HG02610 (cell line): Measurements from ENCODE around the gene PLA2G4E.

Experiments
- ATAC-seq: cut with Tn5 transposase; IDR thresholded peaks from one replicate; pipeline ENCODE4 v1.9.1; 2021; ENCODE audit warnings: mild to moderate bottlenecking, moderate library complexity; ENCODE audit not compliant: unreplicated experiment

The PLA2G4E gene, protein sequence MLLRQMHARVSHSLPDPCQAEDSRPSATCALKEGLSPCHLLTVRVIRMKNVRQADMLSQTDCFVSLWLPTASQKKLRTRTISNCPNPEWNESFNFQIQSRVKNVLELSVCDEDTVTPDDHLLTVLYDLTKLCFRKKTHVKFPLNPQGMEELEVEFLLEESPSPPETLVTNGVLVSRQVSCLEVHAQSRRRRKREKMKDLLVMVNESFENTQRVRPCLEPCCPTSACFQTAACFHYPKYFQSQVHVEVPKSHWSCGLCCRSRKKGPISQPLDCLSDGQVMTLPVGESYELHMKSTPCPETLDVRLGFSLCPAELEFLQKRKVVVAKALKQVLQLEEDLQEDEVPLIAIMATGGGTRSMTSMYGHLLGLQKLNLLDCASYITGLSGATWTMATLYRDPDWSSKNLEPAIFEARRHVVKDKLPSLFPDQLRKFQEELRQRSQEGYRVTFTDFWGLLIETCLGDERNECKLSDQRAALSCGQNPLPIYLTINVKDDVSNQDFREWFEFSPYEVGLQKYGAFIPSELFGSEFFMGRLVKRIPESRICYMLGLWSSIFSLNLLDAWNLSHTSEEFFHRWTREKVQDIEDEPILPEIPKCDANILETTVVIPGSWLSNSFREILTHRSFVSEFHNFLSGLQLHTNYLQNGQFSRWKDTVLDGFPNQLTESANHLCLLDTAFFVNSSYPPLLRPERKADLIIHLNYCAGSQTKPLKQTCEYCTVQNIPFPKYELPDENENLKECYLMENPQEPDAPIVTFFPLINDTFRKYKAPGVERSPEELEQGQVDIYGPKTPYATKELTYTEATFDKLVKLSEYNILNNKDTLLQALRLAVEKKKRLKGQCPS

DNA sequence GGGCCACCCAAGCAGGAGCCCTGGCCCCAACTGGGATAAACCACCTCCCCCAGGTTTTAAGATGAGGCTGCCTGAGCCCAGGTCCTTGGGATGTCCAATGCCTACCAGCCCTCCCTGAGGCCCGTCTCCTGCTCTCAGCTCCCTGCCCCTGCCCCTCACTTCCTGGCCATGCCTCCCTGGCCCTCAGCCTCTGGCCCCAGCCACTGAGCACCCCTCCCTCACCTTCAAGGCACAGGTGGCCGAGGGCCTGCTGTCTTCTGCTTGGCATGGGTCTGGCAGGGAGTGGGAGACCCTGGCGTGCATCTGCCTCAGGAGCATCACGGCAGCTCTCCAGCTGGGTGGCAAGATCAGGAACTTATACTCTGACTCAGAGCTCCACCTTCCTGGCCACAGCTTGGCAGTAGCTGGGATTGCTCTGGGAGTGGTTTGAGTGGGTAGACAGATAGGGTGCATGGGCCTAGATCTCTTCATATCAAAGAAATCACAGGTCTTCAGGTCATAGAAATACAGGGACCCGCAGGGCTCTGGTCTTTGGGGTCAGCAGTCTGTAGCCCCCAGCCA is at the start of gene PLA2G4E:
Gene PLA2G4E, minus strand, starts transcription at position 330 of the 561 bp plus-strand sequence. Its CDS starts 12 bp downstream, at position 318.
- no peak for ATAC-seq

- ATAC-seq, result no peak
Measured at GRCh38 chr15:42070279-42070975, 49.6 kb upstream of the PLA2G4E start.

DNA sequence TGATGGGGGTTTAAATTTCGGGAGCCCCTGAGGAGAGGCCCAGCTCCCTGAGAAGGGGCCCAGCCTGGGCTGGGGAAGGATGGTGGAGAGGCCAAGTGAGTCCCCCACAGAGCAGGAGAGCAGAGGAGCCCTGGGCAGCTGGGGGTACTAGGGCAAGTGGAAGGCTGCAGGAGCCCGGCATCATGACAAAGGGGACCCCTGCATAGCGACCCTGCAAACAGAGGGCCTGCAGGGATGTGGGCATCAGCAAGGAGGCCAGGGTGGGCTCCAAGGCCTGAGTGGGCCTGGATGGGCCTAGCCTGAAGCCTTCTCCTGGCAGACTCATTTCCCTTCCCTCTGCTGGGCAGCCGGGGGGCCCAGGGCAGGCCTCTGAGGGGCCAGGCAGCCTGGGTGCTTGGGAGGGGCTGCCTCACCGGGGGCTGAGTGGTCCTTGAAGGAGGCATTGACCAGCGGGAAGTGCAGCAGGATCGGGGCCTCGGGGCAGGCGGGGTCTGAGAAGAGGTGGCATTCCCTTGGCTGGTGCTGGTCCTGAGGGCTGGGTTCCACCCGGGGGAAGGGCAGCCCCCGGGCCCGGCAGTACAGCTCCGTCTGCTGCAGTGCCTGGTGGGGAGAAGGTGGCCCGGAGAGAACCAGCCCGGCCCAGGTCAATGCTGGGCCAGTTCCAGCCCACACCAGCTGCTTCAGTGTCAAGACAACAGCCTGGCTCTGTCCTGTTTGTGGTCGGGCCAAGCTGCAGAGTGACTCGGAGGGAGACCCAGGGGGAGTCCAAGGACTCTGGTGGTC is 48.8 kb upstream of the PLA2G4E start:
- ATAC-seq, result no peak

DNA sequence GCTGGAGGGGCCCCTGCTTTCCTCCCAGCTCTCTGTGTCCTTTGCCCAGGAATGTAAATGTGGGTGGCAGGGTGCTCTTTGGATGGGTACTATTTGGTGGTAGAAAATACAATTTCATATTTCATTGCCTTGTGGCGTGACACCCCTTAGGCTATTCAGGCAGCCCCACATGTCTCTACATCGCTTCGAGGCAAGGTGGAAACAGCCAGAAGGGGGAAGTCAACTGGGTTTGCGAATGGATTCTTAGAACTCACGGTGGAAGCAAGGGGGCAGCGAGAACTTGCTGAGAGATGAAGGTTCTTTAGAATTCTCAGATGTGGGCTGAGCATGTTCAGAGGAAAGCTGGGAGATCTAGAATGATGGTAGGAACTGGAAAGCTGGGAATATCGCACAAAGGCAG is 48.2 kb upstream of the PLA2G4E start:
- ATAC-seq, result no peak

- no peak for ATAC-seq
Measured at GRCh38 chr15:42068601-42069000, 47.8 kb upstream of the PLA2G4E start.

- no peak for ATAC-seq
Measured at GRCh38 chr15:42066764-42067415, 46.0 kb upstream of the PLA2G4E start.

DNA sequence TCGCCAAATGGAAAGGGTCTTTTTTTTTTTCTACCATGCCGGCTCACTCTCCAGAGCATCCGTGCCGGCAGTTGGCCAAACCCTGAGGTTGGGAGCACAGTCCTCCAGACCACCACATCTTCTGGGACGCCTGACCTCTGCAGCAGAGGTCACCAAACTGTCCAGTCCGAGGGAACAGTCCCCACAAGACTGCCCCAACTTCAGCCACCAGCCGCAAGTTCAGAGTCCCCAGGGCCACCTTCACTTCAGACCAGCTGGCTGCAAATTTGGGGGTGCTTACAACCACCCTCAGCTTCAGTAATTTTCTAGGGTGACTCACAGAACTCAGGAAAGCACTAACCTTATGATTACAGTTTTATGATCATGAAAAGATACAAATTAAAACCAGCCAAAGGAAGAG is 44.6 kb upstream of the PLA2G4E start:
- no peak for ATAC-seq

DNA sequence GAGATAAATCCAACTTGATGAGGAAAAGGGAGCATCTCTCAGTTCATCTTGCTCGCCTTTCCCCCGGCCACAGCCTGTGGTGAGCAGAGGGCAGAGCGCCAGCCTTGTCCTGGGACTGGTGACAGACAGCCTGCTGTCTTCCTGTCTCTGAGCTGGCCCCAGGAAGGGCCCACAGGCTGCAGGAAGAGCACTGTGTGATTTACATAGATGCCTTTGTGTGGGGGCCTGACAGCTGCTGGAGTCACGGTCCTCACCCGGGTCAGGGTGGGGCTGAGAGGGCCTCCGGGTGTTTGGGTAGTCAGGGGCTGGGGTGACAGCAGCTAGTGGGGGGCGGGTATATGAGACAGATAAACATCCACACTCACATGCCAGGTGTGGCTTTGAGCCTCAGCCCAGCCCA is 44.2 kb upstream of the PLA2G4E start:
- ATAC-seq, result no peak

DNA sequence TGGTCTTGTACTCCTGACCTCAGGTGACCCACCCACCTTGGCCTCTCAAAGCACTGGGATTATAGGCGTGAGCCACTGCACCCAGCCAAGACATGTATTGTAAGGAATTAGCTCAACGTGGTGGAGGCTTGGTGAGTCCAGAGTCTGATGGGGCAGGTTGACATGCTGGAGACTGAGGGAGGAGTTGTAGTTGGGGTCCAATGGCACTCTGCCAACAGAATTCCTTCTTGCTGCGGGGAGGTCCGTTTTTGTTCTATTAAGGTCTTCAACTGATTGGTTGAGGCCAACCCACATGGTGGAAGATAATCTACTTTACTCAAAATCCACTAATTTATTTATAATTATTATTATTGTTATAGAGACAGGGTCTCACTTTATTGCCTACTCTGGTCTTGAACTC is 43.4 kb upstream of the PLA2G4E start:
- ATAC-seq, result no peak

DNA sequence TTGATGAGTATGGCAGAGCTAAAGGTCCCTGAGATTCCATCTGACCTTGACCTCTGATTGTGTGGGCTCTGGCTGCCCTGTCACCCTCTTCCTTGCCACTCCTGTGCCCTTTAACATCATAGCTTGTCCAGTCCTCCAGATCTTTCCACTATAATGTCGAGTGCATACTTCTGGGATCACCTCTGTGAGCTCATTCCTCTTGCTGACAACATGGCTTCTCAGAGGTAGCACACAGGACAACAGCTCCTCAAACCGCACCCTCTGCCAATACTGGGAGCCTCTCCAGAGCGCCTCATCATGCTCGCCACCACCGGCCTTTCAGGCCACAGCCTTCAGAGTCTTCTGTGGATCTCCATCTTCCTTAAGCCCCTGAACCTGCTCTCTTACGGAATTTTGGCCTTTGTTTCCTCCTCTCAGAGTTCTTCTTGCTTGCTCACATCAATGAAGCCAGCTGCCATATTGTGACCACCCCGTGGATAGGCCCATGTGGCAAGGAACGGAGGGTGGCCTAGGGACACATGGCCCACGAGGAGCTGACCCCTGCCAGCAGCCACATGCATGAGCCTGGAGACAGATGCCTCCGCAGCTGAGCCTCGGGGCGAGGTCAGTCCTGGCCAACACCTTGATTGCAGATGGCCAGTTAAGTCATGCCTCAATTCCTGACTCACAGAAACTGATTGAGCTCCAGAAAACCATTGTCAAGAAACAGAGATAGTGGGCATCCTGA is 42.4 kb upstream of the PLA2G4E start:
- ATAC-seq, result no peak

DNA sequence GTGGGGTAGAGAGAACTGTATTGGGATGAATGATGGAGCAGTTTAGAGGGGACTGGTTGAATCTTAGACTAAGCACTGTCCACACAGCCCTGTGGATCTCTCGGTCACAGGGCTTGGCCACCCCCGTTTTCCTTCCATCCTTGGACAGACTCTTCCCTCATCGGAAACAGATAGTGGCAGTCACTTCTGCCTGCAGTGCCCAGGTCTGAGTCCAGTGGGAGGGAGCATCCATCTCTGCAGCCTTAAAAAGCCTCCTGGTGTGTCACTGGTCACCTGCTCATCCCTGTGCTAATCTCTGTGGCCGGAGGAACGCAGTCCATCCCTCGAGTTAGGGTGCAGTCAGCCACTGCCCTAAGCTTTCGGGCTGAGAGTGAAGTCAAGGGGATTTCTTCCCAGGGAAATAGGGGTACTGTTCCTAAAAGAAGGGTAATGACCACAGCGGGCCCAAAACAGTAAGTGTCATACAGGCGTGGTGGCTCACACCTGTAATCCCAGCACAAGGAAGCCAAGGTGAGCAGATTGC is 41.5 kb upstream of the PLA2G4E start:
- no peak for ATAC-seq

DNA sequence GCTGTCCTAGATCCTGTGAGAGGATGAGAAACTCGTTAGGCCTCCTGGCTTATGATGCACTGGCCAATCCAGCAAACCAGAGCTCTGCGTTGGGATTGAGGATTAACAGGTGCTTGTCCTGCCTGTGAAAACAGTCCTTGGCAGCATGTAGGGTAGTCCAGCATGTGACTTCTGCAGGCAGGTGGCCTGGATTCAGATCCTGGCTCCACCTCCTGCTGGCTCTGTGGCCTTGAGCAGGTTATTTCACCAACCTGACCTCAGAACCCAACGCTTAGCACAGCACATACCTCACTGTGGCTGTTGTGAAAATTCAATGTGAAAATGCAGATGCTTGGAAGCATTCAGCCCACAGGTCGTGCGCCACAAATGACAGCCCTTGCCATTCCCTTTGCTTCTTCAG is 40.0 kb upstream of the PLA2G4E start:
- no peak for ATAC-seq

GRCh38 chr15:42060477-42060763 is 39.6 kb upstream of the PLA2G4E start:
- no peak for ATAC-seq

GRCh38 chr15:42059661-42060476 is 39.0 kb upstream of the PLA2G4E start:
- no peak for ATAC-seq

GRCh38 chr15:42058791-42059190 is 37.9 kb upstream of the PLA2G4E start:
- ATAC-seq, result no peak

GRCh38 chr15:42057799-42058646 is 37.2 kb upstream of the PLA2G4E start:
- no peak for ATAC-seq
